H1 (cell line): ENCODE data around the gene SCP2. TPM values are rescaled to one million over a fixed set of nuclear protein-coding genes. Genes with fewer than 3 reads are reported as not detected.

ENCODE experiments used
- CHD7 ChIP-seq: fragments of 300-600 bp; sonication (generic); IDR thresholded peaks from 2 replicates; pipeline ENCODE4 v1.7.1; 2012; ENCODE audit warnings: low read length, moderate library complexity, mild to moderate bottlenecking, inconsistent platforms; ENCODE audit not compliant: insufficient replicate concordance
- polyA plus RNA-seq, 7 experiments: library from polyadenylated mRNA; depleted of rRNA in 3 of 7; stranded (reverse) in 5 of 7; unstranded in 2 of 7; fragments of >200 nt in 5 of 7; fragments of 200-250 nt in 2 of 7; gene quantifications; 1 replicate in 5 of 7; 2 replicates in 1 of 7; 4 replicates in 1 of 7; pipeline versions ENCODE4 v1.2.1 to v1.2.3, GENCODE V29; 2011 to 2013; ENCODE audit warnings: missing spikeins in 2 of 7, mixed read lengths in 2 of 7
- total RNA-seq: library from RNA; stranded (reverse); fragmentation: NEBNext Ultra II Directional; extraction: Animal tissue kit (Norgen Biotek cat#: 25700); gene quantifications from 2 replicates; pipeline ENCODE4 v1.2.1, GENCODE V29; 2021

The SCP2 gene
- total and polyA plus RNA-seq, 2 of the 8 experiments (the other 6 are each of a cell fraction or from before 2014, with no cell fraction given) = 20.9 to 54.3 TPM

GRCh38 chr1:53049574-53049967 is 122.5 kb downstream of the SCP2 start (continued):
- TF ChIP-seq CHD7 = no peak
